NCI-H1092 treated with DMSO at 0.1 percent for 48 hours (cell line): ENCODE measurements around the gene MX1.
"Not testable (repeated sequence)": the region's sequence is repeated elsewhere in the genome, so short reads cannot be mapped to it uniquely, and the experiment has no call there.

Experiments used
- DNase-seq: peaks from one replicate; lab custom pipeline; 2025; lab: John Stamatoyannopoulos, UW

MX1 gene

GRCh38 chr21:41407541-41408460 is 18.2 kb upstream of the MX1 start:
- no peak for DNase-seq

- DNase-seq, result no peak
Measured at GRCh38 chr21:41410361-41410760, 15.7 kb upstream of the MX1 start.

- DNase-seq, result no peak
Measured at GRCh38 chr21:41410767-41411448, 15.1 kb upstream of the MX1 start.

GRCh38 chr21:41411449-41412089 is 14.5 kb upstream of the MX1 start:
- DNase-seq, result no peak

- DNase-seq, result not testable (repeated sequence)
Measured at GRCh38 chr21:41417505-41417904, 8.5 kb upstream of the MX1 start.

- DNase-seq, result no peak
Measured at GRCh38 chr21:41418393-41418792, 7.6 kb upstream of the MX1 start.

GRCh38 chr21:41418956-41419680 is 6.9 kb upstream of the MX1 start:
- no peak for DNase-seq

- DNase-seq, result peak; percentile 56
Measured at GRCh38 chr21:41419921-41420862, 5.8 kb upstream of the MX1 start.

- DNase-seq, result not testable (repeated sequence)
Measured at GRCh38 chr21:41420998-41421397, 5.0 kb upstream of the MX1 start.

GRCh38 chr21:41422546-41423304 is 3.3 kb upstream of the MX1 start:
- no peak for DNase-seq

- DNase-seq, result not testable (repeated sequence)
Measured at GRCh38 chr21:41423305-41423636, 2.8 kb upstream of the MX1 start.

GRCh38 chr21:41425588-41425953 is 468 bp upstream of the MX1 start:
- no peak for DNase-seq

- DNase-seq, result no peak
Measured at GRCh38 chr21:41426676-41427404, 801 bp downstream of the MX1 start.

- no peak for DNase-seq
Measured at GRCh38 chr21:41427556-41427955, 1.5 kb downstream of the MX1 start.

GRCh38 chr21:41428311-41428710 is 2.3 kb downstream of the MX1 start:
- DNase-seq, result no peak

GRCh38 chr21:41428847-41429246 is 2.8 kb downstream of the MX1 start:
- DNase-seq, result no peak

GRCh38 chr21:41429305-41429704 is 3.3 kb downstream of the MX1 start:
- DNase-seq, result no peak

- DNase-seq, result no peak
Measured at GRCh38 chr21:41429925-41430491, 4.0 kb downstream of the MX1 start.

GRCh38 chr21:41431788-41432548 is 5.9 kb downstream of the MX1 start:
- DNase-seq, result no peak
